ENCODE measurements around the gene SEC31A. TPM values are rescaled to one million over a fixed set of nuclear protein-coding genes. Genes with fewer than 3 reads are reported as not detected.

The SEC31A gene
- total and polyA plus RNA-seq, 2 of the 4 experiments (the other 2 are of a cell fraction) = 278 to 366 TPM

DNA sequence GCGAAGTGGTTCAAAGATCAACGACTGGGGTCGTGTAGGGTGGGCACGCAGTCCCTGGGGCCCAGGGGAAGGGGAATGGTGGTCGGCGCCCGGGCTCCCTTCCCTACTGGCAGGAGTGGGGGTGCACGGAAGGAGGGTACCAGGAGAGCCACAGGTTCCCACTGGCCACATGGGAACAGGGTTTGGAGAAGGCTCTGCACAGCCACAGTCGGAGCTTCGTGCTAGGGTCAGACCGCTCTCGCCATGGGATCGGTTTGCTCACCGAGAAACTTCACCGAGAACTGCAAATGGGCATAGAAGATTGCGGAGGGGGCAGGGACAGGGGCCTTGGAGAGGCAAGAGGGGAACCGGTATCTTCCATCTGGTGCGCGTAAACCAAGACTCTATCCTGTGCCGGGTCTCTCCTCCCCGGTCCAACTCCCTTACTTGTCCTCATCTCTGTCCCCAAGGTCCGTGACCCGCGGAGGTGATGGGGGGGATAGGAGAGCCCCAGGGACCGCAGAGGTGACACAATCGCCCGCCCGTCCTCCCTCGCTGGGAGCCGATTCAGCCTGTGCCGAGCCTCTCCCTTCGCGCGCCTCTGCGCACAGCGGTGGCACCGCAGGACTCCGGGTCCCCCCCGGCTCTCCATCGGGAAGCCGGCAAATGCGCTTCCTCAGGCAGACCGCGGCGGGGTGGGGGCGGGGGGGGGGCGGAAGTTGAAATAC, 93.4 kb downstream of the SEC31A start:
- H3K18ac ChIP-seq (ENCODE audit: low read depth, low read length) = no peak overlapping the region
- H2BK15ac ChIP-seq (ENCODE audit: low read depth, low read length) = no peak overlapping the region
- H2BK20ac ChIP-seq (ENCODE audit: low read depth, low read length) = no peak overlapping the region
- in situ Hi-C loops (cut with MboI; ENCODE audit: low sequenced_read_pairs) (no loop called here), intact Hi-C loops (cut with micrococcal nuclease) (loop anchor here (5.0 kb wide), 2 partner anchors 50 to 75 kb away; no protein-coding TSS in a partner anchor), dilution Hi-C loops (cut with HindIII; ENCODE audit: low sequenced_read_pairs, unreplicated experiment) (no loop called here)
- DNase-seq (peak; percentile 34), ATAC-seq (ENCODE audit: low read depth) (no peak)
- peak overlapping the region; percentile 57; the same call in 1 of the 2 replicates for H2AK5ac ChIP-seq (ENCODE audit: low read depth, low read length)
- peak overlapping the region; percentile 53; the same call in 1 of the 2 replicates for H3K4ac ChIP-seq (ENCODE audit: low read depth, low read length)
- H2AK9ac ChIP-seq (replicated peaks; ENCODE audit: low read depth, low read length, poor library complexity) = peak overlapping the region; percentile 91
- H3K4me3 ChIP-seq (ENCODE audit: insufficient read depth, low read depth, low read length) = peak overlapping the region; percentile 92
- TF ChIP-seq RAD21 (IDR thresholded peaks at IDR 0.05; ENCODE audit: low read length) (no peak), SMC3 (IDR thresholded peaks at IDR 0.05; ENCODE audit: low read depth, low read length) (no peak), MAZ (IDR thresholded peaks at IDR 0.05; ENCODE audit: borderline replicate concordance, low read depth, low read length) (no peak), POLR2A (IDR thresholded peaks at IDR 0.05; ENCODE audit: low read depth, low read length) (no peak), CHD1 (IDR thresholded peaks at IDR 0.05; ENCODE audit: low read depth, low read length) (no peak), FOS (IDR thresholded peaks at IDR 0.05; ENCODE audit: low read depth, low read length) (no peak), BHLHE40 (IDR thresholded peaks at IDR 0.05; ENCODE audit: low read depth, low read length) (no peak), NFE2L2 (IDR thresholded peaks at IDR 0.05; ENCODE audit: low read depth, low read length) (no peak), RFX5 (IDR thresholded peaks at IDR 0.05; ENCODE audit: low read depth, low read length) (no peak), CEBPB (IDR thresholded peaks at IDR 0.05; ENCODE audit: low read depth, low read length) (no peak)
- TF ChIP-seq, protein P1, sequence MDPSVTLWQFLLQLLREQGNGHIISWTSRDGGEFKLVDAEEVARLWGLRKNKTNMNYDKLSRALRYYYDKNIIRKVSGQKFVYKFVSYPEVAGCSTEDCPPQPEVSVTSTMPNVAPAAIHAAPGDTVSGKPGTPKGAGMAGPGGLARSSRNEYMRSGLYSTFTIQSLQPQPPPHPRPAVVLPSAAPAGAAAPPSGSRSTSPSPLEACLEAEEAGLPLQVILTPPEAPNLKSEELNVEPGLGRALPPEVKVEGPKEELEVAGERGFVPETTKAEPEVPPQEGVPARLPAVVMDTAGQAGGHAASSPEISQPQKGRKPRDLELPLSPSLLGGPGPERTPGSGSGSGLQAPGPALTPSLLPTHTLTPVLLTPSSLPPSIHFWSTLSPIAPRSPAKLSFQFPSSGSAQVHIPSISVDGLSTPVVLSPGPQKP (IDR thresholded peaks at IDR 0.05; ENCODE audit: borderline replicate concordance, low read depth, low read length) = no peak
- TF ChIP-seq, protein P2, sequence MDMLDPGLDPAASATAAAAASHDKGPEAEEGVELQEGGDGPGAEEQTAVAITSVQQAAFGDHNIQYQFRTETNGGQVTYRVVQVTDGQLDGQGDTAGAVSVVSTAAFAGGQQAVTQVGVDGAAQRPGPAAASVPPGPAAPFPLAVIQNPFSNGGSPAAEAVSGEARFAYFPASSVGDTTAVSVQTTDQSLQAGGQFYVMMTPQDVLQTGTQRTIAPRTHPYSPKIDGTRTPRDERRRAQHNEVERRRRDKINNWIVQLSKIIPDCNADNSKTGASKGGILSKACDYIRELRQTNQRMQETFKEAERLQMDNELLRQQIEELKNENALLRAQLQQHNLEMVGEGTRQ (IDR thresholded peaks at IDR 0.05; ENCODE audit: low read depth, low read length) = no peak
- H3K56ac ChIP-seq (ENCODE audit: extremely low read depth, insufficient read depth, low read length) = no peak overlapping the region
- H3K36me3 ChIP-seq (ENCODE audit: control insufficient read depth, insufficient read depth, low read length) = 0 out of 2 replicates have a peak, but pooled peaks cover 1% of the 10 kb centered on the region
- no peak overlapping the region for H2BK5ac ChIP-seq (ENCODE audit: low read depth, low read length, poor library complexity, severe bottlenecking)
- H3K23ac ChIP-seq (ENCODE audit: low read depth, low read length) = peak overlapping the region; percentile 75
- no peak overlapping the region for H3K14ac ChIP-seq (replicated peaks; ENCODE audit: low read depth, low read length)
- H2AFZ ChIP-seq (replicated peaks; ENCODE audit: low read length, poor library complexity) = peak overlapping the region; percentile 99
- H3K4me1 ChIP-seq (ENCODE audit: control insufficient read depth, insufficient read depth, low read length) = peaks cover 10% of the 10 kb centered on the region
- H4K20me1 ChIP-seq (ENCODE audit: insufficient read depth, low read length) = peaks cover 10% of the 10 kb centered on the region; the same call in 1 of the 2 replicates
- CTCF ChIA-PET = interaction anchor here (0.5 to 0.6 kb wide), 2 partner anchors 23 to 366 kb away, joined by 3 to 4 read pairs; no protein-coding TSS in a partner anchor
- BruUV-seq (replicated peaks) = no TSS peak
- no peak overlapping the region for H2BK120ac ChIP-seq (ENCODE audit: low read depth, low read length)
- H3K79me1 ChIP-seq (ENCODE audit: low read depth in 1 of 2, low read length in 2 of 2) = peaks cover 22 to 29% of the 10 kb centered on the region in 2 experiments; a peak in 3 of 4 replicates
- no peaks in the 10 kb centered on the region for H3K27me3 ChIP-seq (ENCODE audit: control insufficient read depth, insufficient read depth, low read length)
- POLR2A ChIA-PET (ENCODE audit: unreplicated experiment) = interaction anchor here (0.9 kb wide), 1 partner anchor 63 kb away, joined by 3 read pairs; no protein-coding TSS in a partner anchor
- peak overlapping the region; percentile 89 for H3K4me2 ChIP-seq (ENCODE audit: low read depth, low read length)
- H4K8ac ChIP-seq (ENCODE audit: low read depth in 2 of 2, low read length in 2 of 2) = no peak overlapping the region
- H4K5ac ChIP-seq (ENCODE audit: low read depth, low read length) = no peak overlapping the region
- H3K27ac ChIP-seq (ENCODE audit: insufficient read depth, low read length) = no peak overlapping the region
- H3K9ac ChIP-seq (ENCODE audit: low read depth, low read length) = peak overlapping the region; percentile 49
- peaks cover 20% of the 10 kb centered on the region for H3K9me1 ChIP-seq (ENCODE audit: insufficient read depth, low read length)
- H4K91ac ChIP-seq (ENCODE audit: insufficient read depth, low read depth, low read length) = no peak overlapping the region
- WGBS, 2 experiments (ENCODE audit: extremely low coverage in 2 of 2, insufficient read length in 1 of 2) = 7% methylated on average over 8 of the region's 47 CpGs; no CpG with 5 or more reads in 1 of the 2 experiments
- no peaks in the 10 kb centered on the region for H3K9me3 ChIP-seq (ENCODE audit: control insufficient read depth, insufficient read depth, low read length)

All from IMR-90 (cell line).